BLaER1 (cell line): ENCODE measurements around the gene OTOGL.
"Not testable (repeated sequence)": the region's sequence is repeated elsewhere in the genome, so short reads cannot be mapped to it uniquely, and the experiment has no call there.

Experiments
- H3K27ac ChIP-seq: shearing (Covaris generic); formaldehyde crosslinking; 2 replicates; pipeline ENCODE4 v1.8.1; 2022
- H3K27me3 ChIP-seq: shearing (Covaris generic); formaldehyde crosslinking; 2 replicates; pipeline ENCODE4 v1.8.1; 2022
- H3K36me3 ChIP-seq: shearing (Covaris generic); formaldehyde crosslinking; 2 replicates; pipeline ENCODE4 v1.8.1; 2022
- H3K4me1 ChIP-seq: shearing (Covaris generic); formaldehyde crosslinking; 2 replicates; pipeline ENCODE4 v1.8.1; 2022
- H3K4me2 ChIP-seq: shearing (Covaris generic); formaldehyde crosslinking; 2 replicates; pipeline ENCODE4 v1.8.1; 2022
- H3K4me3 ChIP-seq: shearing (Covaris generic); formaldehyde crosslinking; 2 replicates; pipeline ENCODE4 v1.8.1; 2022
- H3K9ac ChIP-seq: shearing (Covaris generic); formaldehyde crosslinking; 2 replicates; pipeline ENCODE4 v1.8.1; 2022
- H3K9me3 ChIP-seq: shearing (Covaris generic); formaldehyde crosslinking; 2 replicates; pipeline ENCODE4 v1.8.1; 2022
- H4K20me1 ChIP-seq: shearing (Covaris generic); formaldehyde crosslinking; 2 replicates; pipeline ENCODE4 v1.8.1; 2022
- Cebpa-rat ChIP-seq: shearing (Covaris generic); IDR thresholded peaks from 2 replicates; pipeline ENCODE4 v1.8.1; 2022

The OTOGL gene

GRCh38 chr12:80099259-80099658 is at the start of gene OTOGL:
OTOGL (plus strand) TSS chr12:80099537; CDS start chr12:80209432, 109,895 bp downstream.
- Histone ChIP-seq H3K27me3 (no peaks in the 10 kb centered on the region), H3K9ac (no peak within 1 kb of the TSS), H3K4me3 (no peak within 1 kb of the TSS), H3K27ac (no peak within 1 kb of the TSS), H3K4me2 (no peak within 1 kb of the TSS), H4K20me1 (no peaks in the 10 kb centered on the region), H3K9me3 (no peaks in the 10 kb centered on the region), H3K36me3 (no peaks in the 10 kb centered on the region), H3K4me1 (no peaks in the 10 kb centered on the region)
- TF ChIP-seq Cebpa-rat, result no peak

- Histone ChIP-seq H3K4me2 (no peak overlapping the region), H3K4me1 (no peaks in the 10 kb centered on the region), H3K27me3 (no peaks in the 10 kb centered on the region), H3K4me3 (no peak overlapping the region), H4K20me1 (no peaks in the 10 kb centered on the region), H3K9ac (no peak overlapping the region), H3K27ac (no peak overlapping the region), H3K9me3 (no peaks in the 10 kb centered on the region), H3K36me3 (no peaks in the 10 kb centered on the region)
- no peak for TF ChIP-seq Cebpa-rat
Observed at GRCh38 chr12:80050236-80050635, 49.1 kb upstream of the OTOGL start.

GRCh38 chr12:80053051-80053790 is 46.1 kb upstream of the OTOGL start:
- H3K36me3 ChIP-seq, result no peaks in the 10 kb centered on the region
- H3K9me3 ChIP-seq, result no peaks in the 10 kb centered on the region
- no peaks in the 10 kb centered on the region for H3K27me3 ChIP-seq
- H3K4me3 ChIP-seq, result no peak overlapping the region
- H3K9ac ChIP-seq, result no peak overlapping the region
- H4K20me1 ChIP-seq, result no peaks in the 10 kb centered on the region
- no peak for TF ChIP-seq Cebpa-rat
- no peaks in the 10 kb centered on the region for H3K4me1 ChIP-seq
- no peak overlapping the region for H3K4me2 ChIP-seq
- H3K27ac ChIP-seq, result no peak overlapping the region

- H4K20me1 ChIP-seq, result no peaks in the 10 kb centered on the region
- H3K4me2 ChIP-seq, result no peak overlapping the region
- H3K27ac ChIP-seq, result no peak overlapping the region
- H3K9me3 ChIP-seq, result no peaks in the 10 kb centered on the region
- no peaks in the 10 kb centered on the region for H3K4me1 ChIP-seq
- H3K9ac ChIP-seq, result no peak overlapping the region
- H3K4me3 ChIP-seq, result no peak overlapping the region
- no peak for TF ChIP-seq Cebpa-rat
- H3K27me3 ChIP-seq, result no peaks in the 10 kb centered on the region
- H3K36me3 ChIP-seq, result no peaks in the 10 kb centered on the region
Observed at GRCh38 chr12:80056232-80056631, 43.1 kb upstream of the OTOGL start.

- no peak overlapping the region for H3K27ac ChIP-seq
- no peaks in the 10 kb centered on the region for H3K4me1 ChIP-seq
- H4K20me1 ChIP-seq, result no peaks in the 10 kb centered on the region
- H3K9ac ChIP-seq, result no peak overlapping the region
- H3K9me3 ChIP-seq, result no peaks in the 10 kb centered on the region
- no peaks in the 10 kb centered on the region for H3K27me3 ChIP-seq
- no peak overlapping the region for H3K4me3 ChIP-seq
- TF ChIP-seq Cebpa-rat, result no peak
- no peaks in the 10 kb centered on the region for H3K36me3 ChIP-seq
- no peak overlapping the region for H3K4me2 ChIP-seq
Observed at GRCh38 chr12:80056845-80057244, 42.5 kb upstream of the OTOGL start.

- H3K4me2 ChIP-seq, result no peak overlapping the region
- no peak for TF ChIP-seq Cebpa-rat
- no peaks in the 10 kb centered on the region for H3K27me3 ChIP-seq
- H3K4me1 ChIP-seq, result no peaks in the 10 kb centered on the region
- H3K9me3 ChIP-seq, result no peaks in the 10 kb centered on the region
- H3K4me3 ChIP-seq, result no peak overlapping the region
- no peak overlapping the region for H3K27ac ChIP-seq
- H4K20me1 ChIP-seq, result no peaks in the 10 kb centered on the region
- H3K9ac ChIP-seq, result no peak overlapping the region
- H3K36me3 ChIP-seq, result no peaks in the 10 kb centered on the region
Observed at GRCh38 chr12:80058586-80058985, 40.8 kb upstream of the OTOGL start.

GRCh38 chr12:80059102-80059501 is 40.2 kb upstream of the OTOGL start:
- H3K36me3 ChIP-seq, result no peaks in the 10 kb centered on the region
- no peak for TF ChIP-seq Cebpa-rat
- no peaks in the 10 kb centered on the region for H4K20me1 ChIP-seq
- no peak overlapping the region for H3K4me3 ChIP-seq
- no peaks in the 10 kb centered on the region for H3K27me3 ChIP-seq
- H3K9me3 ChIP-seq, result no peaks in the 10 kb centered on the region
- no peak overlapping the region for H3K9ac ChIP-seq
- H3K4me1 ChIP-seq, result no peaks in the 10 kb centered on the region
- no peak overlapping the region for H3K4me2 ChIP-seq
- H3K27ac ChIP-seq, result no peak overlapping the region

- Histone ChIP-seq H3K9ac (no peak overlapping the region), H3K9me3 (no peaks in the 10 kb centered on the region), H3K27ac (no peak overlapping the region), H3K4me3 (no peak overlapping the region), H3K4me2 (no peak overlapping the region), H3K4me1 (no peaks in the 10 kb centered on the region), H3K27me3 (no peaks in the 10 kb centered on the region), H4K20me1 (no peaks in the 10 kb centered on the region), H3K36me3 (no peaks in the 10 kb centered on the region)
- no peak for TF ChIP-seq Cebpa-rat
Observed at GRCh38 chr12:80059875-80060274, 39.5 kb upstream of the OTOGL start.

- no peak overlapping the region for H3K4me3 ChIP-seq
- no peaks in the 10 kb centered on the region for H3K27me3 ChIP-seq
- no peak overlapping the region for H3K27ac ChIP-seq
- TF ChIP-seq Cebpa-rat, result no peak
- no peak overlapping the region for H3K4me2 ChIP-seq
- H4K20me1 ChIP-seq, result no peaks in the 10 kb centered on the region
- H3K4me1 ChIP-seq, result no peaks in the 10 kb centered on the region
- H3K9me3 ChIP-seq, result no peaks in the 10 kb centered on the region
- no peak overlapping the region for H3K9ac ChIP-seq
- no peaks in the 10 kb centered on the region for H3K36me3 ChIP-seq
Observed at GRCh38 chr12:80064269-80064668, 35.1 kb upstream of the OTOGL start.

- no peaks in the 10 kb centered on the region for H3K36me3 ChIP-seq
- H3K4me2 ChIP-seq, result no peak overlapping the region
- TF ChIP-seq Cebpa-rat, result no peak
- no peaks in the 10 kb centered on the region for H3K27me3 ChIP-seq
- H3K4me3 ChIP-seq, result no peak overlapping the region
- H3K27ac ChIP-seq, result no peak overlapping the region
- no peaks in the 10 kb centered on the region for H3K4me1 ChIP-seq
- H3K9me3 ChIP-seq, result no peaks in the 10 kb centered on the region
- no peaks in the 10 kb centered on the region for H4K20me1 ChIP-seq
- no peak overlapping the region for H3K9ac ChIP-seq
Observed at GRCh38 chr12:80064951-80065350, 34.4 kb upstream of the OTOGL start.

GRCh38 chr12:80068173-80068572 is 31.2 kb upstream of the OTOGL start:
- Histone ChIP-seq H4K20me1 (no peaks in the 10 kb centered on the region), H3K4me2 (no peak overlapping the region), H3K4me3 (no peak overlapping the region), H3K27ac (no peak overlapping the region), H3K36me3 (no peaks in the 10 kb centered on the region), H3K9ac (no peak overlapping the region), H3K4me1 (no peaks in the 10 kb centered on the region), H3K27me3 (no peaks in the 10 kb centered on the region), H3K9me3 (no peaks in the 10 kb centered on the region)
- TF ChIP-seq Cebpa-rat, result no peak

- H3K36me3 ChIP-seq, H3K9me3 ChIP-seq, H3K27me3 ChIP-seq, H3K4me2 ChIP-seq, H3K9ac ChIP-seq, H4K20me1 ChIP-seq, H3K27ac ChIP-seq, H3K4me1 ChIP-seq, H3K4me3 ChIP-seq: not testable (repeated sequence)
Observed at GRCh38 chr12:80083892-80084614, 15.3 kb upstream of the OTOGL start.
